GM23338 (cell line): Measurements from ENCODE around the gene XXYLT1. TPM values are rescaled to one million over a fixed set of nuclear protein-coding genes. Genes with fewer than 3 reads are reported as not detected.

Experiments
- ATAC-seq: fragments of 200-7000 bp; cut with Tn5 transposase; 3 replicates; pipeline ENCODE4 v1.9.1; 2020
- DNase-seq: peaks from one replicate; pipeline ENCODE4 v3.0.0-alpha.2; 2015; ENCODE audit warnings: low spot score
- H2AFZ ChIP-seq: fragments of 200-600 bp; sonication (generic); 2 replicates; pipeline ENCODE4 v1.8.0; 2016; ENCODE audit warnings: antibody characterized with exemption, mild to moderate bottlenecking, moderate library complexity
- H3F3A ChIP-seq: fragments of 200-600 bp; sonication (generic); replicated peaks from 2 replicates; pipeline ENCODE4 v1.8.0; 2017; ENCODE audit warnings: antibody characterized with exemption, mixed run types, low read depth
- H3K27ac ChIP-seq: fragments of 200-600 bp; sonication (generic); 2 replicates; pipeline ENCODE4 v1.6.1; 2016; ENCODE audit warnings: low read depth
- H3K27me3 ChIP-seq: fragments of 200-600 bp; sonication (generic); 2 replicates; pipeline ENCODE4 v1.8.0; 2016; ENCODE audit warnings: mild to moderate bottlenecking, mixed run types, moderate library complexity; ENCODE audit not compliant: insufficient read depth
- H3K36me3 ChIP-seq: fragments of 200-600 bp; sonication (generic); 2 replicates; pipeline ENCODE4 v1.8.0; 2016; ENCODE audit warnings: mild to moderate bottlenecking; ENCODE audit not compliant: insufficient read depth
- H3K4me1 ChIP-seq: fragments of 200-600 bp; sonication (generic); 2 replicates; pipeline ENCODE4 v1.8.0; 2016; ENCODE audit warnings: mild to moderate bottlenecking, moderate library complexity; ENCODE audit not compliant: insufficient read depth
- H3K4me2 ChIP-seq: fragments of 200-600 bp; sonication (generic); 2 replicates; pipeline ENCODE4 v1.7.1; 2017; ENCODE audit warnings: mixed run types
- H3K4me3 ChIP-seq: fragments of 200-600 bp; sonication (generic); 2 replicates; pipeline ENCODE4 v1.6.1; 2016; ENCODE audit warnings: mixed run types
- H3K79me2 ChIP-seq: fragments of 200-600 bp; sonication (generic); replicated peaks from 2 replicates; pipeline ENCODE4 v1.8.0; 2017; ENCODE audit warnings: mild to moderate bottlenecking; ENCODE audit not compliant: insufficient read depth
- H3K9me2 ChIP-seq: fragments of 200-600 bp; sonication (generic); 2 replicates; pipeline ENCODE4 v1.8.0; 2017; ENCODE audit not compliant: insufficient read depth
- H4K20me1 ChIP-seq: fragments of 200-600 bp; sonication (generic); replicated peaks from 2 replicates; pipeline ENCODE4 v1.8.0; 2017; ENCODE audit warnings: mild to moderate bottlenecking; ENCODE audit not compliant: insufficient read depth
- H3K27ac Mint-ChIP-seq: 2 replicates; pipeline ENCODE4 v1.8.0; 2020; ENCODE audit warnings: inconsistent platforms, mild to moderate bottlenecking, moderate library complexity, mixed read lengths
- H3K27me3 Mint-ChIP-seq: 3 replicates; pipeline ENCODE4 v1.8.0; 2022; ENCODE audit warnings: low read depth, mild to moderate bottlenecking, moderate library complexity, mixed read lengths, inconsistent platforms; ENCODE audit not compliant: insufficient read depth, poor library complexity
- H3K36me3 Mint-ChIP-seq: 3 replicates; pipeline ENCODE4 v1.8.0; 2021; ENCODE audit warnings: low read depth, mild to moderate bottlenecking, inconsistent platforms, moderate library complexity, mixed read lengths
- H3K4me1 Mint-ChIP-seq: 3 replicates; pipeline ENCODE4 v1.8.0; 2020; ENCODE audit warnings: mild to moderate bottlenecking, inconsistent platforms, mixed read lengths
- H3K4me3 Mint-ChIP-seq: 3 replicates; pipeline ENCODE4 v1.8.0; 2021; ENCODE audit warnings: moderate library complexity, mild to moderate bottlenecking, inconsistent platforms, mixed read lengths
- H3K9me3 Mint-ChIP-seq: 3 replicates; pipeline ENCODE4 v1.8.0; 2020; ENCODE audit warnings: moderate library complexity, mild to moderate bottlenecking, inconsistent platforms, mixed read lengths
- CTCF ChIP-seq, 2 experiments: fragments of 200-600 bp in 1 of 2; sonication (generic) in 1 of 2; conservative IDR thresholded peaks; 2 replicates each; pipeline versions ENCODE4 v1.5.1 to v1.6.1; 2016 to 2017; ENCODE audit warnings: antibody characterized with exemption in 2 of 2, low read depth in 2 of 2, mild to moderate bottlenecking in 2 of 2, moderate library complexity in 1 of 2
- ETS1 ChIP-seq: IDR thresholded peaks from 2 replicates; pipeline ENCODE4 v1.6.1; 2016; ENCODE audit warnings: antibody characterized with exemption
- REST ChIP-seq: IDR thresholded peaks from one replicate; pipeline ENCODE4 v1.6.1; 2018; ENCODE audit warnings: antibody characterized with exemption; ENCODE audit not compliant: unreplicated experiment
- ZNF462 ChIP-seq: fragments of 250-450 bp; sonication (Bioruptor Pico); IDR thresholded peaks from 2 replicates; pipeline ENCODE4 v1.5.0; 2020; ENCODE audit warnings: mild to moderate bottlenecking, moderate library complexity
- polyA plus RNA-seq: library from polyadenylated mRNA; unstranded; fragments of >200 nt; fragmentation: Nextera tagmentation; extraction: Ambion mirVana; gene quantifications from 2 replicates; pipeline ENCODE4 v1.2.1, GENCODE V29; 2016
- total RNA-seq: library from RNA; depleted of rRNA; stranded (reverse); fragments of >200 nt; shearing (Covaris generic); gene quantifications from 2 replicates; pipeline ENCODE4 v1.2.3, GENCODE V29; 2014

XXYLT1 gene
- total and polyA plus RNA-seq, 2 experiments from 2014 or later, result 13.5 to 34.8 TPM

- Mint-ChIP-seq H3K27me3 (peaks cover 1% of the 10 kb centered on the region), H3K9me3 (no peaks in the 10 kb centered on the region), H3K4me3 (no peak overlapping the region), H3K4me1 (no peaks in the 10 kb centered on the region; the same call in 2 of the 3 replicates), H3K27ac (no peak overlapping the region), H3K36me3 (peaks cover 20% of the 10 kb centered on the region; the same call in 2 of the 3 replicates)
- Histone ChIP-seq H3K27ac (no peak overlapping the region), H3K4me2 (no peak overlapping the region), H4K20me1 (no peaks in the 10 kb centered on the region; the same call in 1 of the 2 replicates), H3K36me3 (no peaks in the 10 kb centered on the region), H3K4me1 (no peaks in the 10 kb centered on the region), H3F3A (no peaks in the 10 kb centered on the region), H2AFZ (no peak overlapping the region), H3K9me2 (no peaks in the 10 kb centered on the region), H3K27me3 (no peaks in the 10 kb centered on the region), H3K4me3 (no peak overlapping the region), H3K79me2 (no peaks in the 10 kb centered on the region; the same call in 1 of the 2 replicates)
- no peak for DNase-seq
- no peak for ATAC-seq
- TF ChIP-seq ZNF462 (CRISPR knock-in tag) (no peak), CTCF (conservative IDR thresholded peaks at IDR 0.05; ENCODE audit: low read depth in 2 of 2) (no peak), REST (no peak), ETS1 (no peak)
Measured at GRCh38 chr3:195071916-195072820, 198.8 kb downstream of the XXYLT1 start.
